Effector CD8-positive, alpha-beta T cell (primary cell): ENCODE data around the gene ITSN1.
"Not testable (repeated sequence)": the region's sequence is repeated elsewhere in the genome, so short reads cannot be mapped to it uniquely, and the experiment has no call there.

Source experiments
- DNase-seq: peaks from one replicate; lab custom pipeline; 2025; lab: John Stamatoyannopoulos, UW

Gene ITSN1

GRCh38 chr21:33651965-33652680, 9.8 kb downstream of the ITSN1 start:
- no peak for DNase-seq

DNA sequence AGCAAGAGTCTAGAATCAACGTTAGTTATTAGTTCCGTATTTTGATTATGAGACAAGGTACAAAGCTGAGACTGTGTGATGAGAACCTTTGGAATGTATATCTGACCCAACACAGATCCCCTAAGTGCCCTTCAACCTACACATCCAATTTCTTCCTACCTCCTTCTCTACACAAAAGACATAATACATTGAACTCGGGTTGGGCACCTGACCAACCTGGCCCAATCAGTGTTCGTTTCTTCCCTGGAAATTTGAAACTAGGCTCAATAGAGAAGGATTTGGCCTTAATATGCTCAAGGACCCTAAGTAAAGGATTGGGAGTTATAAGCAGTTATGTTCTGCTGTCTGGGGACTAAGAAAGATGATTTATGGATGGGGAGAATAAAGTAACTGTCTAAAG, 12.1 kb downstream of the ITSN1 start:
- no peak for DNase-seq

GRCh38 chr21:33655588-33656221, 13.4 kb downstream of the ITSN1 start:
- no peak for DNase-seq

GRCh38 chr21:33657124-33657820, 15.0 kb downstream of the ITSN1 start:
- DNase-seq, result no peak

DNA sequence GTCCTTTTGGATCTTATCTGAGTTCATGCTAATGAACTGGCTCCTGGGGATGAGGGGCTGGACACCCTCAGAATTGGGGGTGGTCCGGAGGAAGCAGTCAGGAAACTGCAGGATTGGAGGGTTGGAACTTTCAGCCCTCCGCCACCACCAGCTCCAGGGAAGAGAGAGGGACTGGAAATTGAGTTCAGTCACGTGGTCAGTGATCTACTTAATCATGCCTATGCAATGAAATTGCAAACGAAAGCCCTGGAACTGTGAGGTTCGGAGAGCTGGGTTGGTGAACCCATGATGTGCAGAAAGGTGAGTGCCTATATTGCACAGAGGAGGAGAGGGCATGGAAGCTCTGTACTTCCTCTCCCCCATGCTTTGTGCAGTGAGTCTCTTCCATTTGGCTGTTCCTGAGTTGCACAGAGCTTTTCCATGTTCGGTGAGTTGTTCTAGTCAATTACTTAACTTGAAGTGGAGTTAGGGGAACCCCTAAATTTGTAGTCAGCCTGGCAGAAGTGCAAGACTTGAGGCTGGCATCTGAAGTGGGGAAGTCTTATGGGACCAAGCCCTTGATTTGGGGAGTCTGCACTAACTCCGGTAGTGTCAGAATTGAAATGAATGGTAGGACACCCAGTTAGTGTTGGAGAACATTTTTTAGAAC, 16.7 kb downstream of the ITSN1 start:
- no peak for DNase-seq

DNA sequence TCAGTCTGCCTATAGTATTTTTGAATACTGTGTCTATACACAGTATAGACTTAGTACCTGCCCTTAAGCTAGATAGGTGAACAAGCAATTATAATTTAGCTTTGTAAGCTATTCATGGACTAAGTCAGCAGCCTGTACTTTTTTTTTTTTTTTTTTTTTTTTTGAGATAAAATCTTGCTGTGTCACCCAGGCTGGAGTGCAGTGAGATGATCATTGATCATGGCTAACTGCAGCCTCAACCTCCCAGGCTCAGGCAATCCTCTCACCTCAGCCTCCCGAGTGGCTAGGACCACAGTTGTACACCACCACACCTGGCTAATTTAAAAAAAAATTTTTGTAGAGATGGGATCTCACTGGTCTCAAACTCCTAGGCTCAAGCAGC, 17.3 kb downstream of the ITSN1 start:
- no peak for DNase-seq

- no peak for DNase-seq
These were observed 18.1 kb downstream of the ITSN1 start for GRCh38 chr21:33660406-33660805.

DNA sequence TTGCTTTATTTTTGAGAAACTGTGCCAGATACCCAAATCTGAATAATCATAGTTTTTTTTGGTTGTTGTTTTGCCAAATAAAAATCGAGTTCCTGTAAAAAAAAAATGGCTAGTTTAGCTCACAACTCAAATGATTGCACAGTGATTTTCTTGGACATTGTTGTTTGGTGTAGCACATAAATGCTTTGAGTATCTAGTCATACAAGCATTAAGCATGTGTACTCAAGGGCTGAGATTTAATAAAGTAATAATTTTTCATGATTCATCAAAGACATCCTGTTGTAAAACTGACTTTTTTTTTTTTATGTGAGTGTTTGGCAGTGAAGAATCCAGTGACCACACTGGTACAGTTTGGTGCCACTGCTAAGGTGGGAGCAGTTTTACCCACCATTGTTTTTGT, 18.8 kb downstream of the ITSN1 start:
- DNase-seq, result no peak

- no peak for DNase-seq
These were observed 19.7 kb downstream of the ITSN1 start for GRCh38 chr21:33662046-33662445.

- DNase-seq, result no peak
These were observed 20.9 kb downstream of the ITSN1 start for GRCh38 chr21:33663241-33663640.

DNA sequence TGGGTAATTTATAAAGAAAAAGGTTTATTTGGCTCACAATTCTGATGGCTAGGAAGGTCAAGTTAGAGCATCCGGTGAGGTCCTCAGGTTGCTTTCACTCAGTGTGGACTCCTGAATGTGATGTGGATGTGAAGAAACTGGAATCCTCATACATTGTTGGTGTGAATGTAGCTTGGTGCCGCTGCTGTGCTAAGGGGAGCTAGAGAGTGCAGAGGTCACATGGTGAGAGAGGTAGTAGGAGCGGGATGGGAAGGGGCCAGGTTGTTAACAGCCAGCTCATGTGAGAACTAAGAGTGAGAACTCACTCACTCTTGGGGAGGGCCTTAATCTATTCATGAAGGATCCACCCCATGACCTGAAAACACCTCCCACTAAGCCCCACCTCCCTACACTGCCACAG, 21.8 kb downstream of the ITSN1 start:
- no peak for DNase-seq

- no peak for DNase-seq
These were observed 23.9 kb downstream of the ITSN1 start for GRCh38 chr21:33666153-33666552.

GRCh38 chr21:33667636-33668035, 25.3 kb downstream of the ITSN1 start:
- DNase-seq, result no peak

DNA sequence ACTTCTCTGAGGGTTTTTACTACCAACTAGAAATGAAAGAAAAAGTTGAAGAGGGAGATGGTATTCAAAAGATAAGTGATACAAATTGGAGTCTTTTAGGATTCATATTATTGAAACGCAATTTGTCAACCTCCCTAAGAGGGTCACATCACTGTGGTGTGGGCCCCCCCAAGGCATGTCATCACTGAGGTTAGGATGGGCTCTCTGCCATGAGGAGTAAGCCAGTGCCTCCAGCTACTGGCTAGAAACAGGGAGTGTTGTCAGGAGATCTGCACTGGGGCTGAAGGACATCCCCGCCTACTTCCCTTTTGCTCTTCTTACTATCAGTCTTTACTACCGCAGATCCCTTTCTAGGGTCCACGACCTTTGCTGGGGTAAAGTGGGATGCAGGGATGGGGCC, 25.9 kb downstream of the ITSN1 start:
- DNase-seq, result no peak

DNA sequence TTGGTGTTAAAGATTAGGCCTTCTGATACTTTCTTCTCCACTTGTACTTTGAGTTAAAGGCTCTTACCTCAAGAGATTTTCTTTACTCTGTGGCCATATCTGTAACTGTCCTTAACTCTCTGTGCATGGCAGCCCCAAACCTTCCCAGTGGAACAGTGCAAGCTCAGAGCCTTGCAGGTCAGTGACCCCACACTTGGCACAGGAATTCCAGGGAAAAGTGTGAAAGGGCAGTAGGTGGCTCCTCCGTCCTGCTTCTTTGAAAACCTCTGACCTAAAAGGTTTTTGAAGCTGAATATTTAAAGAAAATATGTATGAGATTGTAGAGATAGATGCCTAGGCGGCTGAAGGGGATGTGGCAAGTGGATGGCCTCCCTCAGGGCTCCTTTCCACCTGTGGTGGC, 26.3 kb downstream of the ITSN1 start:
- DNase-seq, result no peak

GRCh38 chr21:33670076-33670978, 28.0 kb downstream of the ITSN1 start:
- DNase-seq, result no peak

- DNase-seq, result no peak
These were observed 31.2 kb downstream of the ITSN1 start for GRCh38 chr21:33673473-33673872.

- DNase-seq, result no peak
These were observed 31.9 kb downstream of the ITSN1 start for GRCh38 chr21:33674226-33674625.

DNA sequence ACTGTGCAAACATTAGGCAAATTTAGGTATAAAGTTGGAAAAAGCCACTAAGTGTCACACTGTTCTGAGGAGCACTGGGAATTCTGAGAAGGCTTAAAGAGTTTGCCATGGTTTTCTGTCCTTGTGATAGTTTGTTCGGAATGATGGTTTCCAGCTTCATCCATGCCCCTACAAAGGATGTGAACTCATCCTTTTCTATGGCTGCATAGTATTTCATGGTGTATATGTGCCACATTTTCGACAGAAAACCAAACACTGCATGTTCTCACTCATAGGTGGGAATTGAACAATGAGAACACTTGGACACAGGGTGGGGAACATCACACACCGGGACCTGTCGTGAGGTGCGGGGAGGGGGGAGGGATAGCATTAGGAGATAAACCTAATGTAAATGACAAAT, 34.4 kb downstream of the ITSN1 start:
- not testable (repeated sequence) for DNase-seq

GRCh38 chr21:33677450-33677849, 35.1 kb downstream of the ITSN1 start:
- DNase-seq, result no peak

- no peak for DNase-seq
These were observed 38.6 kb downstream of the ITSN1 start for GRCh38 chr21:33680870-33681269.
